Prostate gland (tissue), 2 donors: ENCODE data around the gene ZNF804A. TPM values are rescaled to one million over a fixed set of nuclear protein-coding genes. Genes with fewer than 3 reads are reported as not detected.

Experiments used
- DNase-seq: peaks from one replicate; pipeline ENCODE4 v3.0.0-alpha.2; 2019; ENCODE audit warnings: low spot score
- H3K27ac ChIP-seq, 2 donors: fragments of 200-600 bp; sonication (generic); 2 replicates each; pipeline ENCODE4 v1.5.1; 2017 to 2019
- H3K27me3 ChIP-seq: fragments of 200-600 bp; sonication (generic); replicated peaks from 2 replicates; pipeline ENCODE4 v1.5.1; 2019; ENCODE audit not compliant: insufficient read depth
- H3K36me3 ChIP-seq, 2 donors: fragments of 200-600 bp; sonication (generic); 1 replicate in 1 of 2; 2 replicates in 1 of 2; pipeline versions ENCODE4 v1.5.1 to v1.8.1; 2017 to 2019
- H3K4me1 ChIP-seq: fragments of 200-600 bp; sonication (generic); replicated peaks from 2 replicates; pipeline ENCODE4 v1.5.1; 2019
- H3K4me3 ChIP-seq, 2 donors: fragments of 200-600 bp; sonication (generic); 2 replicates each; pipeline ENCODE4 v1.5.1; 2017 to 2019
- H3K9me3 ChIP-seq: fragments of 200-600 bp; sonication (generic); 2 replicates; pipeline ENCODE4 v1.5.1; 2017
- POLR2A ChIP-seq: fragments of 450-650 bp; IDR thresholded peaks from one replicate; pipeline ENCODE4 v1.6.1; 2016; ENCODE audit warnings: antibody characterized with exemption, mild to moderate bottlenecking
- POLR2AphosphoS5 ChIP-seq: sonication (generic); formaldehyde crosslinking; IDR thresholded peaks from one replicate; pipeline ENCODE4 v1.6.1; 2017; ENCODE audit warnings: antibody characterized with exemption
- WGBS: methylation state at CpG from one replicate; pipeline ENCODE4 v1.1.5; 2018; 5-methylcytosine and 5-hydroxymethylcytosine counted together
- intact Hi-C: fragments of 100-400 bp; cut with DNase I; formaldehyde crosslinking; loops from one replicate; pipeline ENCODE4 v1.14.2; 2022
- total RNA-seq, 2 donors: library from RNA; depleted of rRNA; stranded (reverse); fragments of >200 nt; gene quantifications; one replicate each; pipeline ENCODE4 v1.1.0, GENCODE V29; 2016
- TF ChIP-seq, protein P1 (sequence below), 4 experiments: fragments of 200-600 bp in 2 of 4; fragments of 450-650 bp in 2 of 4; sonication (generic) in 2 of 4; IDR thresholded peaks; 1 replicate in 3 of 4; 2 replicates in 1 of 4; pipeline ENCODE4 v1.5.1; 2016 to 2019; ENCODE audit warnings: antibody characterized with exemption in 4 of 4, mild to moderate bottlenecking in 2 of 4, moderate library complexity in 2 of 4

ZNF804A gene
- total RNA-seq, 2 donors from 2014 or later, result 0.41 to 0.80 TPM

DNA sequence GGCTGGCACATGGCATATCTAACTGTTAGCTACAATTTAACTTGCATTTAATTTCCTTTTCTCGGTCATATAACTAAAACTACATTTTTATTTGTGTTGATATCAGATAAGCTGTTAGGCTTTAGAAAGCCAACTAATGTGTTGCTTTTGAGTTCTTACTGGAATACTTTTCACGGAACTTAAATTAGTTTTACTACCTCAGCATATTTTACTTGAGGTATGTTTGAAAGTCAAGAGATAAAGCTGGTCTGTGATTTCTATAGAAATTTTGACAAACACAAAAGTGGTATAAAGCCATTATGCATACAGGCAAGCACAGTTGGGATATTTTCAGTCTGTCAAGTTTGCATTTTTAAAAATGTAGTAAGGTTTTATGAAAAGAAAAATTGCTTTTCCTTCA is 162.6 kb downstream of the ZNF804A start:
- Histone ChIP-seq H3K27me3 (no peaks in the 10 kb centered on the region), H3K4me1 (no peaks in the 10 kb centered on the region), H3K27ac (no peak overlapping the region), H3K36me3 (no peaks in the 10 kb centered on the region), H3K4me3 (no peak overlapping the region), H3K9me3 (no peaks in the 10 kb centered on the region)
- 27% methylated on average over 2 of the region's 2 CpGs for WGBS
- intact Hi-C loops, result no loop called here
- TF ChIP-seq POLR2A, result no peak
- TF ChIP-seq POLR2AphosphoS5, result no peak
- TF ChIP-seq, protein P1, sequence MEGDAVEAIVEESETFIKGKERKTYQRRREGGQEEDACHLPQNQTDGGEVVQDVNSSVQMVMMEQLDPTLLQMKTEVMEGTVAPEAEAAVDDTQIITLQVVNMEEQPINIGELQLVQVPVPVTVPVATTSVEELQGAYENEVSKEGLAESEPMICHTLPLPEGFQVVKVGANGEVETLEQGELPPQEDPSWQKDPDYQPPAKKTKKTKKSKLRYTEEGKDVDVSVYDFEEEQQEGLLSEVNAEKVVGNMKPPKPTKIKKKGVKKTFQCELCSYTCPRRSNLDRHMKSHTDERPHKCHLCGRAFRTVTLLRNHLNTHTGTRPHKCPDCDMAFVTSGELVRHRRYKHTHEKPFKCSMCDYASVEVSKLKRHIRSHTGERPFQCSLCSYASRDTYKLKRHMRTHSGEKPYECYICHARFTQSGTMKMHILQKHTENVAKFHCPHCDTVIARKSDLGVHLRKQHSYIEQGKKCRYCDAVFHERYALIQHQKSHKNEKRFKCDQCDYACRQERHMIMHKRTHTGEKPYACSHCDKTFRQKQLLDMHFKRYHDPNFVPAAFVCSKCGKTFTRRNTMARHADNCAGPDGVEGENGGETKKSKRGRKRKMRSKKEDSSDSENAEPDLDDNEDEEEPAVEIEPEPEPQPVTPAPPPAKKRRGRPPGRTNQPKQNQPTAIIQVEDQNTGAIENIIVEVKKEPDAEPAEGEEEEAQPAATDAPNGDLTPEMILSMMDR (IDR thresholded peaks at IDR 0.05), result no peak
- no peak for DNase-seq

DNA sequence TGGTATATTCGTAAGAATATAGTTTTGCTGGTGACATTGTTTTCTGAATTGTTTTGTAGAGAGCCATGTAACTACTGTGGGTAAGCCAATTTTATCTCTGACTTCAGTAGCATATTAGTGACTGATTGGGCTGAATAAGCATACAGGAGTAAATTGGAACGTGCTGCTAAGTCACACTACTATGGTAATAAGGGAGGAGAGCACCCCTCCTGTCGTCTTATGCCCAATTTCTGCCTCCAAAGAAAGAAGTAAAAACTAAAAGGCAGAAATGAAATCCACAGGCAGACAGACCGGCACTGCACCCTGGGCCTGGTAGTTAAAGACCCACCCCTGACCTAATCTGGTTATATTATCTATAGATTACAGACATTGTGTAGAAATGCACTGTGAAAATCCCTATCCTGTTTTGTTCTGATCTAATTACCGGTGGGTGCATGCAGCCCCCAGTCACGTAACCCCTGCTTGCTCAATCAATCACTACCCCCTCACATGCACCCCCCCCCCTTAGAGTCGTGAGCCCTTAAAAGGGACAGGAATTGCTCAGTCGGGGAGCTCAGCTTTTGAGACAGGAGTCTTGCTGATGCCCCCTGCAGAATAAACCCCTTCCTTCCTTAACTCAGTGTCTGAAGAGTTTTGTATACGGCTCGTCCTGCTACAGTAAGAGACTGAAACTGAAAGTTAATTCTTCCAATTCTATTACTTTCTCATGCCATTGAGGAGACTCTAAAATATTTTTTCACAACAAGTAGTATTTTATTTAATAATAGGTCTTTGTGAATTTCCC is 167.0 kb downstream of the ZNF804A start:
- Histone ChIP-seq H3K9me3 (no peaks in the 10 kb centered on the region), H3K27ac (no peak overlapping the region), H3K4me1 (no peaks in the 10 kb centered on the region), H3K27me3 (no peaks in the 10 kb centered on the region), H3K4me3 (no peak overlapping the region), H3K36me3 (no peaks in the 10 kb centered on the region)
- WGBS, result 84% methylated on average over 10 of the region's 10 CpGs
- TF ChIP-seq POLR2A (no peak), POLR2AphosphoS5 (no peak)
- TF ChIP-seq, protein P1 (IDR thresholded peaks at IDR 0.05), result no peak
- DNase-seq, result no peak
- intact Hi-C loops, result no loop called here

DNA sequence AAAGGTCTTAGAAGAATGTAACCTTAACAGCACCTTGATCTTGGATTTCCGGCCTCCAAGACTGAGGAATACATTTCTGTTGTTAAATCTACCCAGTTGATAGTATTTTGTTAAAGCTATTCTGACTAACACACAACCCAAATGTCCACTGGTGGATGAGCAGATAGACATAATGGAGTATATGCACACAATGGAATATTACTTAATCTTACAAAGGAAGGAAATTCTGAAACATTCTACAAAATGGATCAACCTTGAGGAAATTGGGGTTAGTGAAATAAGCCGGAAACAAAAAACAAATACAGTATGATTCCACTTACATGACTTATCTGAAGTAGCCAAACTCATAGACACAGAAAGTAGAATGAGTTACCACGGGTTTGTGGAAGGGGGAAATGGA is 168.7 kb downstream of the ZNF804A start:
- WGBS, result 83% methylated on average over 3 of the region's 3 CpGs
- no peak overlapping the region for H3K27ac ChIP-seq
- TF ChIP-seq, protein P1 (IDR thresholded peaks at IDR 0.05), result no peak
- no peak for TF ChIP-seq POLR2AphosphoS5
- no peak for TF ChIP-seq POLR2A
- no peaks in the 10 kb centered on the region for H3K36me3 ChIP-seq
- H3K9me3 ChIP-seq, result no peaks in the 10 kb centered on the region
- DNase-seq, result no peak
- intact Hi-C loops, result no loop called here
- no peaks in the 10 kb centered on the region for H3K27me3 ChIP-seq
- H3K4me3 ChIP-seq, result no peak overlapping the region
- H3K4me1 ChIP-seq, result no peaks in the 10 kb centered on the region

DNA sequence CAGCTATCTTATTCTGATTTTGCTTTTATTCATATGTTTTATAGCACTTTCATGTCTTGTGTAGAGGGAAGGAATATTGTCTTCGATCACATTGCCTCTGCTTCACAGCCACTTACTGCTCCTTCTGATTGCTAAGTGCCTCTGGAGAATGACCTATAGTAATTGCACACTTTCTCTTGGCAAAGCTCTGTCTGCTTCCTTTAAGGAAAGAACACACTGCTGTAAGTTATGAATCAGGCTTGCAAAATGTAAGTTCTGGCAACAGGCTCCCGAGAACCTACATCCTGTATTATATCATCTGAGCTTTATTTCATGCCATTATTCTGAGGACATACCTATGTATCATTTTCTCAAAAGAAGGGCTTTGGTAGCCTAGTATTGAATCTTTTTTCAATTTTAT is 170.7 kb downstream of the ZNF804A start:
- TF ChIP-seq, protein P1 (IDR thresholded peaks at IDR 0.05), result no peak
- WGBS, result 69% methylated on average over 2 of the region's 2 CpGs
- Histone ChIP-seq H3K27me3 (no peaks in the 10 kb centered on the region), H3K36me3 (no peaks in the 10 kb centered on the region), H3K27ac (no peak overlapping the region), H3K9me3 (no peaks in the 10 kb centered on the region), H3K4me1 (no peaks in the 10 kb centered on the region), H3K4me3 (no peak overlapping the region)
- no peak for DNase-seq
- intact Hi-C loops, result no loop called here

DNA sequence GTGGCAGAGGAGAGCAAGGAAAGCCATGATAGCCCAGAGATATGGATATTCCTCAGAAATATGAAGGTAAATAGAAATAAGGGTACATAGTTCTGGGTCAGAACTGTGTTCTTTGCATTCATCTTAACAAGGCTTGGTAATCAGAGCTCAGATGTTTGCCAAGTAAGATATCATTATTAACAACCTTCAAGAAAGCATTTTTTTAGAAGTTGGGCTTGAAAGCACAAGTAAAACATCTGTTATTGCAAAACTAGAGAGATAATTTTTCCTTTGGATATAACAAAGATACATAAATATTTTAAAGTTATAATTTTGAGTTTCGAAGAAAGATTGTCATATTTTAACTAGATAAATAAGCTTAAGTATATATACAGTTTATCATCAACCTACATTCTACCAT is 171.4 kb downstream of the ZNF804A start:
- WGBS, result 69% methylated on average over 1 of the region's 1 CpG
- intact Hi-C loops, result no loop called here
- H3K36me3 ChIP-seq, result no peaks in the 10 kb centered on the region

More for the DNA sequence above, 171.4 kb downstream of the ZNF804A start:
- Histone ChIP-seq H3K27me3 (no peaks in the 10 kb centered on the region), H3K4me3 (no peak overlapping the region), H3K4me1 (no peaks in the 10 kb centered on the region), H3K27ac (no peak overlapping the region), H3K9me3 (no peaks in the 10 kb centered on the region)
- no peak for DNase-seq
- TF ChIP-seq, protein P1 (IDR thresholded peaks at IDR 0.05), result no peak
- no peak for TF ChIP-seq POLR2A
- no peak for TF ChIP-seq POLR2AphosphoS5
